Endodermal cell (in vitro differentiated cells): ENCODE results near the gene CAMKMT. TPM values are rescaled to one million over a fixed set of nuclear protein-coding genes. Genes with fewer than 3 reads are reported as not detected.

Experiments used
- DNase-seq: peaks from one replicate; pipeline ENCODE4 v3.0.0-alpha.2; 2017
- H3K27ac ChIP-seq: 2 replicates; pipeline ENCODE4 v1.5.1; 2013; ENCODE audit warnings: mild to moderate bottlenecking, low read depth, low read length, moderate library complexity
- H3K27me3 ChIP-seq: 2 replicates; pipeline ENCODE4 v1.6.1; 2013; ENCODE audit warnings: mild to moderate bottlenecking, low read length, moderate library complexity; ENCODE audit not compliant: insufficient read depth, control insufficient read depth, poor library complexity, severe bottlenecking
- H3K36me3 ChIP-seq: 2 replicates; pipeline ENCODE4 v1.7.0; 2013; ENCODE audit warnings: mild to moderate bottlenecking, low read length, moderate library complexity; ENCODE audit not compliant: control insufficient read depth, insufficient read depth
- H3K4me1 ChIP-seq: one replicate; pipeline ENCODE4 v1.7.0; 2013; ENCODE audit warnings: low read length; ENCODE audit not compliant: control insufficient read depth, insufficient read depth
- H3K4me3 ChIP-seq: 2 replicates; pipeline ENCODE4 v1.5.1; 2013; ENCODE audit warnings: mild to moderate bottlenecking, low read length, moderate library complexity
- H3K9ac ChIP-seq: 2 replicates; pipeline ENCODE4 v1.6.1; 2013; ENCODE audit warnings: mild to moderate bottlenecking, low read length, moderate library complexity; ENCODE audit not compliant: poor library complexity, severe bottlenecking; ENCODE audit errors: extremely low read depth
- H3K9me3 ChIP-seq: 2 replicates; pipeline ENCODE4 v1.6.1; 2013; ENCODE audit warnings: mild to moderate bottlenecking, low read length, moderate library complexity; ENCODE audit not compliant: control insufficient read depth
- H3K27ac Mint-ChIP-seq: 2 replicates; pipeline ENCODE4 v1.8.0; 2020; ENCODE audit warnings: mixed read lengths
- H3K27me3 Mint-ChIP-seq: 2 replicates; pipeline ENCODE4 v1.8.0; 2021; ENCODE audit warnings: mild to moderate bottlenecking, mixed read lengths; ENCODE audit not compliant: insufficient read depth
- H3K36me3 Mint-ChIP-seq: 2 replicates; pipeline ENCODE4 v1.8.0; 2020; ENCODE audit warnings: low read depth, mixed read lengths
- H3K4me1 Mint-ChIP-seq: 2 replicates; pipeline ENCODE4 v1.8.0; 2020; ENCODE audit warnings: mixed read lengths
- H3K4me3 Mint-ChIP-seq: 2 replicates; pipeline ENCODE4 v1.8.0; 2020; ENCODE audit warnings: mild to moderate bottlenecking, moderate library complexity, mixed read lengths
- H3K9me3 Mint-ChIP-seq: 2 replicates; pipeline ENCODE4 v1.8.0; 2020; ENCODE audit warnings: mild to moderate bottlenecking, mixed read lengths
- WGBS, 2 experiments: methylation state at CpG; one replicate each; pipeline versions ENCODE4 v1.1.5 to v1.1.7; 2013; ENCODE audit warnings: missing lambda C conversion rate in 2 of 2, mixed read lengths in 1 of 2; ENCODE audit not compliant: insufficient coverage in 1 of 2, insufficient read length in 1 of 2; 5-methylcytosine and 5-hydroxymethylcytosine counted together
- total RNA-seq, 2 donors: library from RNA; stranded (reverse); fragmentation: NEBNext Ultra II Directional in 1 of 2; extraction: Animal tissue kit (Norgen Biotek cat#: 25700) in 1 of 2; gene quantifications; 2 replicates in 1 of 2; 3 replicates in 1 of 2; pipeline ENCODE4 v1.2.1, GENCODE V29; 2021
- TF ChIP-seq, protein P1 (sequence below): fragments of 200-600 bp; sonication (generic); conservative IDR thresholded peaks from 2 replicates; pipeline ENCODE4 v1.5.0; 2021; ENCODE audit warnings: antibody characterized with exemption, mild to moderate bottlenecking

The CAMKMT gene
- total RNA-seq, 2 donors from 2014 or later = 31.4 to 57.5 TPM

DNA sequence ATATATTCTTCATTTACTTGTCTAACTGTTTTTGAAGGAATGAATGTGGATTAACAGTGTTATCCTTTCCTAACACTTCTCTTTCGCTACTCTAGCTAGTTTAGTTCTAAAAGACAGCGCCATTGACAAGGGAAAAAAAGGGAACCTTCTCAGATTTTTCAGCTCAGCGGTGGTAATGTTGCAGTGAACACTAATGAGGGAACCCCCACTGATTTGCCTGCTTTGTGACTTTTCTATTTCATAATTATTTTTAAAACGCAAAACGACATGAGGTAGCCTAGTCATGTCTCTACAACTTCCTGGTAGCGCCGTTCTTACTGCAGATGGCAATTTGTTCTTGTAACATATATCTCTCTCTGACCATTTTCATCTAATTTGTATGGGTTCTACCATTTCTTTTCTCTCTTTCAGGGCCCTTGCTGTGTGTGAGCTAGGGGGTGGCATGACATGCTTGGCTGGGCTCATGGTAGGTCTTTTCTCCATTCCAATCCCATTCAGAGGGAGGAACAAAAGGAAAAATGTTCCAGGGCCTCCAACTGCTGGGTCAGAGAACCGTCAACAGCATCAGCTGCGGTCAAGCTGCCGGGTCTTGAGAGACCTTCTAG lies 344.2 kb downstream of the CAMKMT start:
- H3K4me3 Mint-ChIP-seq = no peak overlapping the region
- H3K27ac ChIP-seq = peak overlapping the region; percentile 85
- H3K27me3 ChIP-seq = no peaks in the 10 kb centered on the region
- H3K36me3 ChIP-seq = peaks cover 26% of the 10 kb centered on the region
- 65 to 83% methylated on average over 10 of the region's 10 CpGs for WGBS, 2 experiments
- H3K36me3 Mint-ChIP-seq = peaks cover 4% of the 10 kb centered on the region
- peaks cover 4% of the 10 kb centered on the region for H3K4me1 ChIP-seq
- DNase-seq = no peak
- no peaks in the 10 kb centered on the region for H3K9me3 Mint-ChIP-seq
- H3K4me3 ChIP-seq = no peak overlapping the region
- H3K27ac Mint-ChIP-seq = no peak overlapping the region
- no peak overlapping the region for H3K9ac ChIP-seq
- H3K27me3 Mint-ChIP-seq = no peaks in the 10 kb centered on the region
- TF ChIP-seq, protein P1, sequence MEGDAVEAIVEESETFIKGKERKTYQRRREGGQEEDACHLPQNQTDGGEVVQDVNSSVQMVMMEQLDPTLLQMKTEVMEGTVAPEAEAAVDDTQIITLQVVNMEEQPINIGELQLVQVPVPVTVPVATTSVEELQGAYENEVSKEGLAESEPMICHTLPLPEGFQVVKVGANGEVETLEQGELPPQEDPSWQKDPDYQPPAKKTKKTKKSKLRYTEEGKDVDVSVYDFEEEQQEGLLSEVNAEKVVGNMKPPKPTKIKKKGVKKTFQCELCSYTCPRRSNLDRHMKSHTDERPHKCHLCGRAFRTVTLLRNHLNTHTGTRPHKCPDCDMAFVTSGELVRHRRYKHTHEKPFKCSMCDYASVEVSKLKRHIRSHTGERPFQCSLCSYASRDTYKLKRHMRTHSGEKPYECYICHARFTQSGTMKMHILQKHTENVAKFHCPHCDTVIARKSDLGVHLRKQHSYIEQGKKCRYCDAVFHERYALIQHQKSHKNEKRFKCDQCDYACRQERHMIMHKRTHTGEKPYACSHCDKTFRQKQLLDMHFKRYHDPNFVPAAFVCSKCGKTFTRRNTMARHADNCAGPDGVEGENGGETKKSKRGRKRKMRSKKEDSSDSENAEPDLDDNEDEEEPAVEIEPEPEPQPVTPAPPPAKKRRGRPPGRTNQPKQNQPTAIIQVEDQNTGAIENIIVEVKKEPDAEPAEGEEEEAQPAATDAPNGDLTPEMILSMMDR = no peak
- peaks cover 41% of the 10 kb centered on the region for H3K4me1 Mint-ChIP-seq
- H3K9me3 ChIP-seq = peaks cover under 1% of the 10 kb centered on the region

DNA sequence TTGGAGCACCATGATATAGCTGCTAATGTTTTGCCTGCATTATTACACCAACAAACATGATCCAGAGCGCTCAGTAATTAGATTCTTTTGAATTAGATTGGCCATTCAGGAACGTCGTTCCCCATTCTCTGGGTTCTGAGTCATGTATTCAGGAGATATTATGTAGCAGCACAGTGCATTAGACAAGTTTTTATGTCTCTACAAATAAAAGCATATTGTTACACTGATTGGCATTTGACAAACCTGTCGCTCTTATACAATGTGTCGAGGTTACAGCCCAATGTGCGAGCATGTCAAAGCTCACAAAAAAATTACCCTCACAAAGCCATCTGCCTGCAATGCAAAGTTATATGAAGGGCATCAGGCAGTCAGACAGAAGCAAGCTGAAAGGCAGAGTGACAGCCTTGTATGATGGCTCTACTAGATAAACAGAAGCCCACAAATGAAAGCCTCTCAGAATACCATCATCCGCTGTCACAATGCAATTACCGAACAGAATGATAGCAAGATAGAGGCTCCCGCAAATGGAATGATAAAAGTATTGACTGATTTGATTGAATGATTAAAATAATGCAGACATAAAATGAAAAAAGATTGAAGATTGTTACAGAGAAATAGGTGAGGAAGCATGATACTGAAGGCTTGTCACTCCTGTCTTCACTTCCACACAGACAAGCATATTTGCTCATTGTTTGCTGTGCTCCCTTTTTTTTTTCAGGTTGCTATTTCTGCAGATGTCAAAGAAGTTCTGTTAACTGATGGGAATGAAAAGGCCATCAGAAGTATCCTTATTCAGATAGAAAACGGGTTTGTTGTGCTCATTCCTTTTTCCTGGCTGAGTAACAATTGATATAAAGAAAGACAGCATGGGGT lies 345.2 kb downstream of the CAMKMT start:
- H3K27ac ChIP-seq = peak overlapping the region; percentile 85
- H3K36me3 Mint-ChIP-seq = peaks cover 4% of the 10 kb centered on the region
- WGBS, 2 experiments = 89 to 93% methylated on average over 3 to 10 of the region's 10 CpGs

DNA sequence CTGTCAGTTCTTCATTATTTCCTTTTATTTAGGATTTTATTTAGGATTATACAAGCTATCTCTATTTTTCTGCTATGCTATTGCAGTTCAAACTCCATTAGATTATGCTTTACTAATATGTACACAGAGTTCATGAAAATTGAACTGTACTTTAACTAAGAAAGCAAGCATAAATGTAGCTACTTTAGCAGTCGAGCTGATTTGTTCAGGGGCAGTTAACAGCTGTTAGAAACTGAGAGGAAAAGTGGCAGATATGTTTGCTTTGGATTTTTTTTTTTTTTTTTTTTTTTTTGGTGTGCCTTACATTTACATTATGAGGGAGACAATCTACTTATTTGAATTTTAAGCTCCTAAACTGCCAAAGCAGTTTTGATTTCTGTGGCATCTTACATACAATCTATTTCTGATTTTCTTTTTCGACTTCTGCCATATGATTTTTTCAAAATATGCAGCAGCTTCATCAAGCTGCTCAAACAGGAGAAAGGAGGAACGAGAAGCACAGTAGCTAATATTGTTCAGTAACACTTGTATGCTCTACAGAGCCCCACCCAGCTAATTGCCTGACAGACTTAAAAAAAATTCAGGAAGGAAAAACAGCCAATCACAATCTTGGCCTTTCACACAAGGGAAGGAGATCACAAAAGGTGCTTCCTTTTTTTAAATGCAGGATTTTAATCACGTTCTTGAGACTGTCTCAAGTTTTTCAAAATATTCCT lies 346.4 kb downstream of the CAMKMT start:
- H3K36me3 Mint-ChIP-seq = peaks cover 5% of the 10 kb centered on the region
- Histone ChIP-seq H3K27me3 (no peaks in the 10 kb centered on the region), H3K27ac (no peak overlapping the region), H3K4me3 (no peak overlapping the region), H3K9me3 (no peaks in the 10 kb centered on the region), H3K36me3 (peaks cover 37% of the 10 kb centered on the region), H3K4me1 (peaks cover 4% of the 10 kb centered on the region), H3K9ac (no peak overlapping the region)
- WGBS, 2 experiments = 68 to 83% methylated on average over 2 to 4 of the region's 4 CpGs
- no peaks in the 10 kb centered on the region for H3K9me3 Mint-ChIP-seq
- H3K27ac Mint-ChIP-seq = no peak overlapping the region
- TF ChIP-seq, protein P1 = no peak
- no peak overlapping the region for H3K4me3 Mint-ChIP-seq
- DNase-seq = no peak
- peaks cover 42% of the 10 kb centered on the region for H3K4me1 Mint-ChIP-seq
- no peaks in the 10 kb centered on the region for H3K27me3 Mint-ChIP-seq

More for the DNA sequence above, 345.2 kb downstream of the CAMKMT start:
- H3K36me3 ChIP-seq = peaks cover 32% of the 10 kb centered on the region
- H3K27me3 ChIP-seq = no peaks in the 10 kb centered on the region
- Mint-ChIP-seq H3K4me1 (peaks cover 41% of the 10 kb centered on the region), H3K27me3 (no peaks in the 10 kb centered on the region), H3K27ac (no peak overlapping the region), H3K9me3 (no peaks in the 10 kb centered on the region), H3K4me3 (no peak overlapping the region)
- H3K4me3 ChIP-seq = no peak overlapping the region
- TF ChIP-seq, protein P1 = no peak
- no peak for DNase-seq
- H3K4me1 ChIP-seq = peaks cover 4% of the 10 kb centered on the region
- no peak overlapping the region for H3K9ac ChIP-seq
- H3K9me3 ChIP-seq = no peaks in the 10 kb centered on the region
